Spleen (tissue), 11 donors: ENCODE measurements around the gene ZNF205. TPM values are rescaled to one million over a fixed set of nuclear protein-coding genes. Genes with fewer than 3 reads are reported as not detected.

ENCODE experiments used
- DNase-seq: peaks from one replicate; pipeline ENCODE4 v3.0.0-alpha.2; 2020
- H3K27ac ChIP-seq, 8 donors: fragments of 200-600 bp; sonication (generic) in 7 of 8; 1 replicate in 4 of 8; 2 replicates in 4 of 8; pipeline versions ENCODE4 v1.5.0 to v1.8.0; 2016 to 2021; ENCODE audit warnings: inconsistent platforms in 4 of 8, mild to moderate bottlenecking in 4 of 8, moderate library complexity in 1 of 8
- H3K27me3 ChIP-seq, 7 donors: fragments of 200-600 bp; sonication (generic) in 6 of 7; replicated peaks in 1 of 7; 1 replicate in 4 of 7; 2 replicates in 3 of 7; pipeline versions ENCODE4 v1.5.0 to v1.8.0; 2016 to 2021; ENCODE audit warnings: inconsistent platforms in 3 of 7, mild to moderate bottlenecking in 1 of 7
- H3K36me3 ChIP-seq, 6 donors: fragments of 200-600 bp; sonication (generic) in 5 of 6; 1 replicate in 4 of 6; 2 replicates in 2 of 6; pipeline versions ENCODE4 v1.5.0 to v1.8.0; 2016 to 2021; ENCODE audit warnings: inconsistent platforms in 2 of 6
- H3K4me1 ChIP-seq, 6 donors: fragments of 200-600 bp; sonication (generic) in 5 of 6; 1 replicate in 3 of 6; 2 replicates in 3 of 6; pipeline versions ENCODE4 v1.5.0 to v1.8.0; 2016 to 2021; ENCODE audit warnings: inconsistent platforms in 3 of 6
- H3K4me3 ChIP-seq, 8 donors: fragments of 200-600 bp; sonication (generic) in 7 of 8; 1 replicate in 4 of 8; 2 replicates in 4 of 8; pipeline versions ENCODE4 v1.5.0 to v1.8.0; 2016 to 2021; ENCODE audit warnings: inconsistent platforms in 4 of 8, mild to moderate bottlenecking in 4 of 8, moderate library complexity in 2 of 8
- H3K9me3 ChIP-seq, 8 donors: fragments of 200-600 bp; sonication (generic) in 7 of 8; 1 replicate in 4 of 8; 2 replicates in 4 of 8; pipeline versions ENCODE4 v1.5.0 to v1.8.0; 2016 to 2021; ENCODE audit warnings: inconsistent platforms in 4 of 8
- CTCF ChIP-seq, 11 experiments: fragments of 200-600 bp in 7 of 11; fragments of 450-650 bp in 4 of 11; sonication (generic) in 4 of 11; IDR thresholded peaks in 8 of 11; conservative IDR thresholded peaks in 3 of 11; 1 replicate in 7 of 11; 2 replicates in 4 of 11; pipeline versions ENCODE4 v1.4.0 to v1.8.0; 2016 to 2021; ENCODE audit warnings: antibody characterized with exemption in 11 of 11, inconsistent platforms in 4 of 11, mild to moderate bottlenecking in 1 of 11
- POLR2A ChIP-seq, 3 donors: fragments of 450-650 bp; IDR thresholded peaks; one replicate each; pipeline ENCODE4 v1.5.1; 2017; ENCODE audit warnings: antibody characterized with exemption in 3 of 3, mild to moderate bottlenecking in 1 of 3
- POLR2AphosphoS5 ChIP-seq, 3 donors: sonication (generic); formaldehyde crosslinking; IDR thresholded peaks; one replicate each; pipeline ENCODE4 v1.5.1; 2017; ENCODE audit warnings: antibody characterized with exemption in 3 of 3
- WGBS, 5 donors: extraction: QIAGEN DNeasy Blood & Tissue Kit in 3 of 5; methylation state at CpG; one replicate each; pipeline versions ENCODE4 v1.1.5 to v1.1.7; 2013 to 2018; 5-methylcytosine and 5-hydroxymethylcytosine counted together
- intact Hi-C: fragments of 100-400 bp; cut with DNase I; formaldehyde crosslinking; loops from one replicate; pipeline ENCODE4 v1.15.0; 2023; ENCODE audit warnings: low total_unique reads
- polyA plus RNA-seq, 3 donors: library from polyadenylated mRNA; stranded (reverse); fragments of 200-250 nt; gene quantifications; one replicate each; pipeline ENCODE4 v1.2.1, GENCODE V29; 2013
- total RNA-seq, 7 donors: library from RNA; depleted of rRNA in 3 of 7; stranded (reverse); fragments of >200 nt in 3 of 7; fragmentation: NEBNext Ultra II Directional in 4 of 7; extraction: Animal tissue kit (Norgen Biotek cat#: 25700) in 4 of 7; gene quantifications; one replicate each; pipeline versions ENCODE4 v1.1.0 to v1.2.1, GENCODE V29; 2016 to 2021
- donor health status: healthy with polysubstance abuse.
- donor health status: DM: no; HTN: no; CAD: no; lungs with moderate emphysema.
- donor health status: DM: no; HTN: no; CAD: no.
- donor health status: Bipolar disorder and iron deficiency.
- donor health status: healthy.
- donor health status: DM: no; HTN: no; CAD: no.
- donor health status: DM: yes; HTN: yes; CAD: no.

Gene ZNF205
- total and polyA plus RNA-seq, 10 donors = 3.5 to 14.2 (median 6.1) TPM

GRCh38 chr16:3122926-3123570 is 10.7 kb downstream of the ZNF205 start:
- Histone ChIP-seq H3K36me3 (peaks cover 0 to 30% (median 15%) of the 10 kb centered on the region in 6 donors), H3K4me1 (peaks cover 9 to 62% (median 26%) of the 10 kb centered on the region in 6 donors), H3K27ac (peak overlapping the region in 3 of 8 donors; percentile 8 to 89 (median 74)), H3K9me3 (no peaks in the 10 kb centered on the region), H3K4me3 (peak overlapping the region in 2 of 8 donors; percentile 81 to 97), H3K27me3 (no peaks in the 10 kb centered on the region)
- intact Hi-C loops = no loop called here
- 46 to 75% (median 59%) methylated on average over 7 to 8 of the region's 8 CpGs for WGBS, 5 donors
- DNase-seq = no peak
- TF ChIP-seq POLR2AphosphoS5 (IDR thresholded peaks at IDR 0.05) (no peak), POLR2A (IDR thresholded peaks at IDR 0.05) (no peak), CTCF (IDR thresholded peaks at IDR 0.05 in 8 of 11, conservative IDR thresholded peaks at IDR 0.05 in 3 of 11) (no peak)

- peaks cover 20 to 73% (median 38%) of the 10 kb centered on the region in 6 donors for H3K4me1 ChIP-seq
- H3K27ac ChIP-seq = peak overlapping the region; percentile 68 to 90 (median 86)
- intact Hi-C loops = no loop called here
- H3K9me3 ChIP-seq = no peaks in the 10 kb centered on the region
- peak; percentile 98 for DNase-seq
- TF ChIP-seq POLR2AphosphoS5 (IDR thresholded peaks at IDR 0.05) (peak; percentile 79 to 89 (median 82)), POLR2A (IDR thresholded peaks at IDR 0.05) (peak in 1 of 3 donors; percentile 7), CTCF (IDR thresholded peaks at IDR 0.05 in 8 of 11, conservative IDR thresholded peaks at IDR 0.05 in 3 of 11) (peak in 7 of 11 experiments; percentile 5 to 48 (median 34))
- H3K27me3 ChIP-seq = no peaks in the 10 kb centered on the region
- WGBS, 5 donors = 0 to 2% (median 0%) methylated on average over 46 to 72 of the region's 72 CpGs
- peaks cover 0 to 18% (median 11%) of the 10 kb centered on the region in 6 donors for H3K36me3 ChIP-seq
- H3K4me3 ChIP-seq = peak overlapping the region; percentile 66 to 97 (median 84)
Observed at GRCh38 chr16:3123986-3124886, 11.8 kb downstream of the ZNF205 start.

- H3K4me3 ChIP-seq = no peak overlapping the region
- TF ChIP-seq POLR2A (IDR thresholded peaks at IDR 0.05) (no peak), POLR2AphosphoS5 (IDR thresholded peaks at IDR 0.05) (no peak), CTCF (IDR thresholded peaks at IDR 0.05 in 8 of 11, conservative IDR thresholded peaks at IDR 0.05 in 3 of 11) (no peak)
- no peaks in the 10 kb centered on the region for H3K9me3 ChIP-seq
- H3K36me3 ChIP-seq = peaks cover 0 to 17% (median 6%) of the 10 kb centered on the region in 6 donors
- WGBS, 5 donors = 84 to 93% (median 88%) methylated on average over 6 of the region's 6 CpGs
- no peak overlapping the region for H3K27ac ChIP-seq
- no peak for DNase-seq
- no peaks in the 10 kb centered on the region for H3K27me3 ChIP-seq
- intact Hi-C loops = loop anchor here (5.0 kb wide), 1 partner anchor 70 kb away; no protein-coding TSS in a partner anchor
- H3K4me1 ChIP-seq = peaks cover 29 to 93% (median 54%) of the 10 kb centered on the region in 6 donors
Observed at GRCh38 chr16:3127745-3128144, 15.4 kb downstream of the ZNF205 start.
